ENCODE results near the gene FURIN.
"Not testable (repeated sequence)": the region's sequence is repeated elsewhere in the genome, so short reads cannot be mapped to it uniquely, and the experiment has no call there.

FURIN gene

DNA sequence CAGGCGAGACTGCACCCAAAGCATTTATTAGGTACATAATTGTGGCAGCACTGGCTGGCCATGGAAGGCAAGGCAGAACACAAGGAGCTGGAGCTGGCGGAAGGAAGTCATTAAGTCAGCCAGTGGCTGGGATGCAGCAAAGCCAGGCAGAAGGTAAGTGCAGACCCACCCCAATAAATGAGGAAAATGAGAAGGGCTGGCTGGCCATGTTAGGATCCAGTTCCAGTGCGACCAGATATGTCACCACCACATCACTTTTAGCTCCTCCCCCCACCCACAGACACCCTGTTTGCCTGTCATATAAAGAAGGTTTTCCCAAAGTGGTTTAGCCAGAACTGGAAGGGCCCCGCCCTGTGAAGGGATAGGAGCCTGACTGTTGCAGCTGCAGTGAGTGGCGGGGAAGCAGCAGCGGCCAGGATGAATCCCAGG lies at the start of gene FURIN:
Gene FURIN (plus strand): TSS at position 328 of the 429 bp plus-strand sequence. CDS start 7,153 bp downstream, outside the sequence.
- no peak for TF ChIP-seq CTCF (IDR thresholded peaks at IDR 0.05; ENCODE audit: borderline replicate concordance, insufficient read depth, low read depth, low read length)

DNA sequence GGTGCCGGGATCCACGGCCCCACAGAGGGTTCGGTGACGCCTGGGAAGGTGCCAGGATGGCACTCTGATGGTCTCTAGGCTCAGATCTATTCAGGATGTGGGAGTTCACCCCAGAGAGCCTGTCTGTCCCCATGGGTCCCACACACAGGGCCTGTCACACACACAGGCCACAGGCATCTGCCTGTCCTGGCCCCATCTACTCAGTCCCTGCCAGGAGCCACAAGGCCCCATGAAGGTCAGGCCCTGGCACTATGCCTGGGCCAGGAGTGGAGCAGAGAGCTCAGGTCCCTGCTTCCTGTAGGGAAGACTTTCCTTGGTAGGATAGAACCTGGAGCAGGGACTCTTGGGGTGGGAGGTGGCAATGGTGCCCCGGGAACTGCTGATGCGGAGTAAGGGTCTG lies 49.0 kb upstream of the FURIN start:
- H3K4me3 ChIP-seq (ENCODE audit: low read depth, low read length): no peak overlapping the region
- TF ChIP-seq CTCF (IDR thresholded peaks at IDR 0.05; ENCODE audit: borderline replicate concordance, insufficient read depth, low read depth, low read length): no peak

More for the DNA sequence above, at the start of gene FURIN:
- H3K4me3 ChIP-seq (ENCODE audit: low read depth, low read length): no peak within 1 kb of the TSS

GRCh38 chr15:90819850-90820249 lies 48.5 kb upstream of the FURIN start:
- no peak overlapping the region for H3K4me3 ChIP-seq (ENCODE audit: low read depth, low read length)
- no peak for TF ChIP-seq CTCF (IDR thresholded peaks at IDR 0.05; ENCODE audit: borderline replicate concordance, insufficient read depth, low read depth, low read length)

DNA sequence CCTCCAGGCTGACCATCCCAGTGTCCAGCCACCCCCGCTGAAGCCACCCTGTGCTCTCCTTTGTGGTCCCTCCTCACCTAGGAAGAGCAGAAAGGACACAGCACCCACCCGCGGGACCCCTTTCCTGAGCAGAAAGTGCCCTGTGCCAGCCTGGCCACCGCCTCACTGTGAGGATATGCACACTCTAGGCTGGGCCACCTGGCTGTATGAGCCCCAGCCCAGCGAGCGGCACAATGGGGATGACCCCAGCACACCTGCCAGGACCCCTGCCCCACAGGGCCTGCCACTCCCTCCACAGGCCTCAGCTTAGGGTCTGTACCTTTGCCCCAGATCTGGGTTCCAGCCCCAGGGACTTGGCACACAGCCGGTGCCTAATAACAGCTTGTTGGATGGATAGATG lies 47.9 kb upstream of the FURIN start:
- H3K4me3 ChIP-seq (ENCODE audit: low read depth, low read length): no peak overlapping the region
- TF ChIP-seq CTCF (IDR thresholded peaks at IDR 0.05; ENCODE audit: borderline replicate concordance, insufficient read depth, low read depth, low read length): no peak

DNA sequence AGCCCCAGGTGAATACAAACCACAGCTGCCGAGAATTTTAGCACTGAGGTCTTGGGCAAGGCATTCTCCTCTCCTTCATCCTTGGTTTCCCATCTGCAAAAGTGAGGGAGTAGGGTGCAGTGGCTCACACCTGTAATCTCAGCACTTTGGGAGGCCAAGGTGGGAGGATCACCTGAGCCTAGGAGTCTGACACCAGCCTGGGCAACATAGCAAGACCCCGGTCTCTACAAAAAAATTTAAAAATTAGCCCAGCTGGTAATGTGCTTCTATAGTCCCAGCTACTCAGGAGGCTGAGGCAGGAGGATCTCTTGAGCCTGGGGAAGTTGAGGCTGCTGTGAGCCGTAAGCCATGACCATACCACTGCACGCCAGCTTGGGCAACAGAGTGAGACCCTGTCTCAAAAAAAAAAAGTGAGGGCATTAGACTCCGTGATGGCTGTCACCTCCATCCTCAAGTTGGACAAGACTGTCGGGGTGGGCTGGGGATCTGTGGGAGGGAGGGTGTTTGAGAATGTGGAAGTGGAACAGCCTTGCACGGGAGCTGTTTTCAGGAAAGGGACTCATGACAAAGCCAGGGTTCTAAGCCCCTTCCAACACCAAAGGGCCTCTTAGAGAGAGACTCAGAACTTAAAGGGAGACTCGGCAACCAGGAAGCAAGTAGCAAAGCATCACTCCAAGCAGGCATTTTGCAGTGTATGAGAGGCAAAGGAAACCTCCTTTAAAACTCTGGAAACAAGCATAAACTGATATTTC lies 46.0 kb upstream of the FURIN start:
- no peak overlapping the region for H3K4me3 ChIP-seq (ENCODE audit: low read depth, low read length)
- no peak for TF ChIP-seq CTCF (IDR thresholded peaks at IDR 0.05; ENCODE audit: borderline replicate concordance, insufficient read depth, low read depth, low read length)

DNA sequence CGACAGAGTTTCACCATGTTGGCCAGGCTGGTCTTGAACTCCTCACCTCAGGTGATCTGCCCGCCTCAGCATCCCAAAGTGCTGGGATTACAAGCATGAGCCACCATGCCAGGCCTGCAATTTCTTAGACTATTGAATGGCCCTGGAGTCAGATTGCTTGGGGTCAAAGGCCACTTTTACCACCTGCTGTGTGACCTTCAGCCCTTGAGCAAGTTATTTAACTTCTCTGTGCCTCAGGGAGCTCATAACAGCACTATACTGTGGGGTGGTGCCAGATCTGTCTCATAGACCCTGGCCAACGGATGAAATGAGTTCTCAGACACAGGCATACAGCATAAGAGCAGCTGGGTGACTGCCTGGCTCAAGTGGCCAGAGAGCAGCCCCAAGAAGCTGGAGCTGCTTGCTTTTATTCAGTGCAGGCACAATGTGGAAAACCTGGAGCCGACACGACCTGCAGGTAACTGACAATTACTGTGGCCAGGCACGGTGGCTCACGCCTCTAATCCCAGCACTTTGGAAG lies 44.9 kb upstream of the FURIN start:
- TF ChIP-seq CTCF (IDR thresholded peaks at IDR 0.05; ENCODE audit: borderline replicate concordance, insufficient read depth, low read depth, low read length): no peak
- H3K4me3 ChIP-seq (ENCODE audit: low read depth, low read length): no peak overlapping the region

GRCh38 chr15:90825115-90825899 lies 43.1 kb upstream of the FURIN start:
- not testable (repeated sequence) for H3K4me3 ChIP-seq (ENCODE audit: low read depth, low read length)

DNA sequence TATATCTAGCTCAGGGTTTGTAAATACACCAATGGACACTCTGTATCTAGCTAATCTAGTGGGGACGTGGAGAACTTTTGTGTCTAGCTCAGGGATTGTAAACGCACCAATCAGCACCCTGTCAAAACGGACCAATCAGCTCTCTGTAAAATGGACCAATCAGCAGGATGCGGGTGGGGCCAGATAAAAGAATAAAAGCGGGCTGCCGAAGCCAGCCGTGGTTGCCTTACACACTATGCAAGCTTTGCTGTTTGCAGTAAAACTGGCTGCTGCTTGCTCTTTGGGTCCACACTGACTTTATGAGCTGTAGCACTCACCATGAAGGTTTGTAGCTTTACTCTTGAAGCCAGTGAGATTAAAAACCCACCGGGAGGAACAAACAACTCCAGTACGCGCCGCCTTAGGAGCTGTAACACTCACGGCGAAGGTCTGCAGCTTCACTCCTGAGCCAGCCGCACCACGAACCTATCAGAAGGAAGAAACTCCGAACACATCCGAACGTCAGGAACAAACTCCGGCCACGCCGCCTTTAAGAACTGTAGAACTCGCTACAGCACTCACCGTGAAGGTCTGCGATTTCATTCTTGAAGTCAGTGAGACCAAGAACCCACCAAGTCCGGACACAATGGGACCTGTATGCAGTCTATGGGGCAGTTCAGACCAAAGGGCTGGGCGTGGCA lies 42.0 kb upstream of the FURIN start:
- not testable (repeated sequence) for H3K4me3 ChIP-seq (ENCODE audit: low read depth, low read length)

Measured in GM12875 (cell line).